Mucosa of stomach (tissue), 1 donor: ENCODE data around the gene LBH.

Experiments used
- H3K27me3 ChIP-seq: one replicate; pipeline ENCODE4 v1.7.0; 2013; ENCODE audit warnings: mild to moderate bottlenecking, low read length; ENCODE audit not compliant: control insufficient read depth, insufficient read depth
- H3K36me3 ChIP-seq: one replicate; pipeline ENCODE4 v1.7.0; 2013; ENCODE audit warnings: low read length; ENCODE audit not compliant: control insufficient read depth, insufficient read depth
- H3K4me1 ChIP-seq: one replicate; pipeline ENCODE4 v1.7.0; 2013; ENCODE audit warnings: mild to moderate bottlenecking, low read length; ENCODE audit not compliant: control insufficient read depth, insufficient read depth
- H3K4me3 ChIP-seq: one replicate; pipeline ENCODE4 v1.7.0; 2013; ENCODE audit warnings: low read length
- H3K9ac ChIP-seq: one replicate; pipeline ENCODE4 v1.7.0; 2013; ENCODE audit warnings: mild to moderate bottlenecking, low read length, moderate library complexity
- H3K9me3 ChIP-seq: one replicate; pipeline ENCODE4 v1.7.0; 2013; ENCODE audit warnings: mild to moderate bottlenecking, low read length, moderate library complexity; ENCODE audit not compliant: control insufficient read depth
- donor health status: Pancreatic carcinoma.

Gene LBH

GRCh38 chr2:30231996-30232800, 864 bp downstream of the LBH start:
- H3K9ac ChIP-seq: peak overlapping the region; percentile 85
- peak overlapping the region; percentile 64 for H3K4me3 ChIP-seq
- H3K9me3 ChIP-seq: no peaks in the 10 kb centered on the region
- peaks cover 18% of the 10 kb centered on the region for H3K4me1 ChIP-seq
- H3K27me3 ChIP-seq: peaks cover 39% of the 10 kb centered on the region
- H3K36me3 ChIP-seq: no peaks in the 10 kb centered on the region

GRCh38 chr2:30232801-30233130, 1.4 kb downstream of the LBH start:
- peak overlapping the region; percentile 85 for H3K9ac ChIP-seq
- H3K4me3 ChIP-seq: peak overlapping the region; percentile 64
- H3K36me3 ChIP-seq: no peaks in the 10 kb centered on the region
- H3K4me1 ChIP-seq: peaks cover 18% of the 10 kb centered on the region
- H3K27me3 ChIP-seq: peaks cover 39% of the 10 kb centered on the region
- H3K9me3 ChIP-seq: no peaks in the 10 kb centered on the region

- Histone ChIP-seq H3K36me3 (no peaks in the 10 kb centered on the region), H3K9ac (peak overlapping the region; percentile 85), H3K9me3 (no peaks in the 10 kb centered on the region), H3K27me3 (peaks cover 39% of the 10 kb centered on the region), H3K4me1 (peaks cover 18% of the 10 kb centered on the region), H3K4me3 (no peak overlapping the region)
Measured at GRCh38 chr2:30233271-30234009, 2.1 kb downstream of the LBH start.

GRCh38 chr2:30234180-30234971, 3.0 kb downstream of the LBH start:
- Histone ChIP-seq H3K36me3 (no peaks in the 10 kb centered on the region), H3K27me3 (peaks cover 39% of the 10 kb centered on the region), H3K4me1 (peaks cover 18% of the 10 kb centered on the region), H3K9me3 (no peaks in the 10 kb centered on the region), H3K4me3 (no peak overlapping the region), H3K9ac (no peak overlapping the region)

- Histone ChIP-seq H3K9ac (no peak overlapping the region), H3K4me3 (no peak overlapping the region), H3K4me1 (peaks cover 18% of the 10 kb centered on the region), H3K36me3 (no peaks in the 10 kb centered on the region), H3K27me3 (peaks cover 39% of the 10 kb centered on the region), H3K9me3 (no peaks in the 10 kb centered on the region)
Measured at GRCh38 chr2:30235008-30235655, 3.8 kb downstream of the LBH start.

GRCh38 chr2:30235859-30236535, 4.7 kb downstream of the LBH start:
- Histone ChIP-seq H3K4me1 (peaks cover 18% of the 10 kb centered on the region), H3K4me3 (no peak overlapping the region), H3K9me3 (no peaks in the 10 kb centered on the region), H3K36me3 (no peaks in the 10 kb centered on the region), H3K9ac (no peak overlapping the region), H3K27me3 (peaks cover 32% of the 10 kb centered on the region)

- no peaks in the 10 kb centered on the region for H3K9me3 ChIP-seq
- H3K4me1 ChIP-seq: peaks cover 18% of the 10 kb centered on the region
- H3K27me3 ChIP-seq: peaks cover 27% of the 10 kb centered on the region
- no peaks in the 10 kb centered on the region for H3K36me3 ChIP-seq
- no peak overlapping the region for H3K4me3 ChIP-seq
- H3K9ac ChIP-seq: no peak overlapping the region
Measured at GRCh38 chr2:30236591-30237238, 5.4 kb downstream of the LBH start.

GRCh38 chr2:30237239-30237965, 6.1 kb downstream of the LBH start:
- no peak overlapping the region for H3K4me3 ChIP-seq
- peaks cover 18% of the 10 kb centered on the region for H3K4me1 ChIP-seq
- peaks cover 20% of the 10 kb centered on the region for H3K27me3 ChIP-seq
- H3K9me3 ChIP-seq: no peaks in the 10 kb centered on the region
- H3K36me3 ChIP-seq: no peaks in the 10 kb centered on the region
- no peak overlapping the region for H3K9ac ChIP-seq

- Histone ChIP-seq H3K9me3 (no peaks in the 10 kb centered on the region), H3K4me1 (peaks cover 12% of the 10 kb centered on the region), H3K9ac (no peak overlapping the region), H3K36me3 (no peaks in the 10 kb centered on the region), H3K4me3 (no peak overlapping the region), H3K27me3 (peaks cover 12% of the 10 kb centered on the region)
Measured at GRCh38 chr2:30237966-30238800, 6.8 kb downstream of the LBH start.

- Histone ChIP-seq H3K27me3 (peaks cover 7% of the 10 kb centered on the region), H3K4me1 (no peaks in the 10 kb centered on the region), H3K9me3 (no peaks in the 10 kb centered on the region), H3K9ac (no peak overlapping the region), H3K4me3 (no peak overlapping the region), H3K36me3 (no peaks in the 10 kb centered on the region)
Measured at GRCh38 chr2:30239308-30239985, 8.1 kb downstream of the LBH start.
